H1 (cell line): Measurements from ENCODE around the gene SAXO1. TPM values are rescaled to one million over a fixed set of nuclear protein-coding genes. Genes with fewer than 3 reads are reported as not detected.

Experiments used
- CTCF ChIA-PET: fragments of 300-600 bp; sonication (Branson Sonifier 250); formaldehyde crosslinking; loops from one replicate; lab custom pipeline; 2021; ENCODE audit not compliant: partially characterized antibody; lab: Charles Lee
- POLR2A ChIA-PET: fragments of 300-600 bp; sonication (Branson Sonifier 250); formaldehyde crosslinking; loops from one replicate; lab custom pipeline; 2021; ENCODE audit warnings: inconsistent platforms; ENCODE audit not compliant: partially characterized antibody; lab: Charles Lee
- DNase-seq, 2 experiments: peaks; one replicate each; pipeline versions ENCODE4 v3.0.0 to v3.0.0-alpha.2; 2010 to 2022; ENCODE audit warnings: low spot score in 2 of 2, low read depth in 1 of 2, mixed read lengths in 1 of 2
- FAIRE-seq: peaks from 2 replicates; lab custom pipeline; 2011; peaks lifted over from hg19 to GRCh38; lab: Jason Lieb, UNC
- H2AFZ ChIP-seq: 2 replicates; pipeline ENCODE4 v1.8.1; 2012; ENCODE audit warnings: low read length, inconsistent platforms
- H2AK5ac ChIP-seq: 2 replicates; pipeline ENCODE4 v1.6.1; 2013; ENCODE audit warnings: low read depth, low read length
- H2BK120ac ChIP-seq: replicated peaks from 2 replicates; pipeline ENCODE3; 2013; ENCODE audit warnings: low read depth, low read length, inconsistent platforms
- H2BK12ac ChIP-seq: 2 replicates; pipeline ENCODE4 v1.6.1; 2013; ENCODE audit warnings: low read depth, low read length
- H2BK15ac ChIP-seq: 2 replicates; pipeline ENCODE4 v1.6.1; 2013; ENCODE audit warnings: low read length
- H2BK20ac ChIP-seq: 2 replicates; pipeline ENCODE4 v1.6.1; 2013; ENCODE audit warnings: low read length
- H2BK5ac ChIP-seq: 2 replicates; pipeline ENCODE4 v1.6.1; 2013; ENCODE audit warnings: low read depth, low read length
- H3K14ac ChIP-seq: 2 replicates; pipeline ENCODE4 v1.6.1; 2013; ENCODE audit warnings: inconsistent platforms; ENCODE audit not compliant: insufficient read length
- H3K18ac ChIP-seq: 2 replicates; pipeline ENCODE4 v1.6.1; 2013; ENCODE audit warnings: low read length; ENCODE audit errors: extremely low read depth
- H3K23ac ChIP-seq: 2 replicates; pipeline ENCODE4 v1.6.1; 2013; ENCODE audit warnings: inconsistent platforms; ENCODE audit not compliant: insufficient read length
- H3K23me2 ChIP-seq: 2 replicates; pipeline ENCODE4 v1.6.1; 2013; ENCODE audit warnings: low read depth, low read length
- H3K27ac ChIP-seq: 2 replicates; pipeline ENCODE4 v1.6.1; 2011; ENCODE audit warnings: low read depth, low read length, inconsistent platforms
- H3K27me3 ChIP-seq, 4 experiments: replicated peaks in 1 of 4; 1 replicate in 1 of 4; 2 replicates in 3 of 4; pipeline versions ENCODE4 v1.6.1 to v1.8.1; 2011 to 2013; ENCODE audit warnings: low read length in 3 of 4, mild to moderate bottlenecking in 3 of 4, inconsistent platforms in 2 of 4, mixed read lengths in 2 of 4, moderate library complexity in 1 of 4; ENCODE audit not compliant: control insufficient read depth in 3 of 4, insufficient read depth in 3 of 4; ENCODE audit errors: extremely low read depth in 1 of 4
- H3K36me3 ChIP-seq, 4 experiments: 2 replicates each; pipeline versions ENCODE4 v1.6.1 to v1.8.1; 2011 to 2013; ENCODE audit warnings: mild to moderate bottlenecking in 4 of 4, low read length in 3 of 4, moderate library complexity in 2 of 4, control low read depth in 1 of 4, inconsistent platforms in 1 of 4; ENCODE audit not compliant: insufficient read depth in 4 of 4, control insufficient read depth in 2 of 4
- H3K4ac ChIP-seq: replicated peaks from 2 replicates; pipeline ENCODE3; 2013; ENCODE audit warnings: low read length, low read depth, mixed read lengths, inconsistent platforms; ENCODE audit not compliant: insufficient read length
- H3K4me1 ChIP-seq, 4 experiments: replicated peaks in 1 of 4; 1 replicate in 1 of 4; 2 replicates in 3 of 4; pipeline versions ENCODE4 v1.6.1 to v1.8.1; 2011 to 2013; ENCODE audit warnings: low read length in 3 of 4, inconsistent platforms in 2 of 4, mixed read lengths in 1 of 4; ENCODE audit not compliant: insufficient read depth in 4 of 4, control insufficient read depth in 3 of 4
- H3K4me2 ChIP-seq, 2 experiments: 2 replicates each; pipeline versions ENCODE4 v1.6.1 to v1.8.1; 2011 to 2013; ENCODE audit warnings: low read depth in 2 of 2, low read length in 2 of 2, control low read depth in 1 of 2, inconsistent platforms in 1 of 2, mild to moderate bottlenecking in 1 of 2; ENCODE audit not compliant: insufficient read depth in 1 of 2
- H3K4me3 ChIP-seq, 4 experiments: fragments of 200-600, 300-600 bp in 1 of 4; sonication (generic), shearing (Covaris generic), sonication (Bioruptor Twin) in 1 of 4; 2 replicates each; pipeline versions ENCODE4 v1.5.1 to v1.8.1; 2011 to 2016; ENCODE audit warnings: low read length in 4 of 4, low read depth in 3 of 4, control low read depth in 2 of 4, inconsistent platforms in 2 of 4, mild to moderate bottlenecking in 2 of 4, mixed read lengths in 1 of 4, moderate library complexity in 1 of 4; ENCODE audit not compliant: insufficient read depth in 2 of 4; ENCODE audit errors: extremely low read depth in 1 of 4
- H3K56ac ChIP-seq: replicated peaks from 2 replicates; pipeline ENCODE3; 2013; ENCODE audit warnings: low read depth, mild to moderate bottlenecking, mixed read lengths, low read length, inconsistent platforms; ENCODE audit not compliant: insufficient read length
- H3K79me1 ChIP-seq: 2 replicates; pipeline ENCODE4 v1.6.1; 2013; ENCODE audit warnings: low read depth, low read length, control low read depth
- H3K79me2 ChIP-seq, 2 experiments: 2 replicates each; pipeline versions ENCODE4 v1.6.1 to v1.8.1; 2012 to 2013; ENCODE audit warnings: low read length in 2 of 2, mild to moderate bottlenecking in 2 of 2, inconsistent platforms in 1 of 2; ENCODE audit not compliant: insufficient read depth in 2 of 2, control insufficient read depth in 1 of 2
- H3K9ac ChIP-seq, 4 experiments: replicated peaks in 1 of 4; 1 replicate in 1 of 4; 2 replicates in 3 of 4; pipeline versions ENCODE4 v1.6.1 to v1.8.1; 2011 to 2013; ENCODE audit warnings: low read depth in 3 of 4, low read length in 3 of 4, control low read depth in 2 of 4, mild to moderate bottlenecking in 2 of 4, moderate library complexity in 2 of 4, inconsistent platforms in 1 of 4; ENCODE audit errors: extremely low read depth in 1 of 4
- H3K9me3 ChIP-seq, 2 experiments: 2 replicates each; pipeline versions ENCODE4 v1.6.1 to v1.8.1; 2012 to 2013; ENCODE audit warnings: mild to moderate bottlenecking in 2 of 2, moderate library complexity in 2 of 2, control low read depth in 1 of 2, inconsistent platforms in 1 of 2, low read depth in 1 of 2, low read length in 1 of 2, mixed read lengths in 1 of 2; ENCODE audit not compliant: insufficient read depth in 2 of 2
- H4K20me1 ChIP-seq, 2 experiments: replicated peaks in 1 of 2; 2 replicates each; pipeline versions ENCODE3 to v1.8.1; 2011 to 2013; ENCODE audit warnings: inconsistent platforms in 2 of 2, low read length in 2 of 2, mild to moderate bottlenecking in 1 of 2; ENCODE audit not compliant: insufficient read depth in 2 of 2, control insufficient read depth in 1 of 2
- H4K5ac ChIP-seq: 2 replicates; pipeline ENCODE4 v1.6.1; 2013; ENCODE audit warnings: low read length, low read depth, mixed read lengths, inconsistent platforms; ENCODE audit not compliant: insufficient read length
- H4K8ac ChIP-seq: 2 replicates; pipeline ENCODE4 v1.8.0; 2013; ENCODE audit warnings: mild to moderate bottlenecking, moderate library complexity, low read length, inconsistent platforms; ENCODE audit not compliant: insufficient read depth; ENCODE audit errors: extremely low read depth
- H4K91ac ChIP-seq: replicated peaks from 2 replicates; pipeline ENCODE3; 2013; ENCODE audit warnings: low read length, mixed read lengths, inconsistent platforms; ENCODE audit not compliant: insufficient read length
- SP1 ChIP-seq: IDR thresholded peaks from 2 replicates; pipeline ENCODE4 v1.6.1; 2011; ENCODE audit warnings: low read depth, low read length
- WGBS, 2 experiments: shearing (Covaris generic) in 1 of 2; methylation state at CpG; one replicate each; pipeline versions ENCODE4 v1.1.6 to v1.1.7; 2013 to 2015; ENCODE audit warnings: low lambda C conversion rate in 2 of 2, mixed read lengths in 2 of 2, inconsistent platforms in 1 of 2, low coverage in 1 of 2, missing lambda C conversion rate in 1 of 2; ENCODE audit not compliant: insufficient replicate concordance in 2 of 2, insufficient coverage in 1 of 2, insufficient read length in 1 of 2; ENCODE audit errors: extremely low coverage in 1 of 2, missing lambda C conversion rate in 1 of 2; 5-methylcytosine and 5-hydroxymethylcytosine counted together
- polyA plus RNA-seq, 7 experiments: library from polyadenylated mRNA; depleted of rRNA in 3 of 7; stranded (reverse) in 5 of 7; unstranded in 2 of 7; fragments of >200 nt in 5 of 7; fragments of 200-250 nt in 2 of 7; gene quantifications; 1 replicate in 5 of 7; 2 replicates in 1 of 7; 4 replicates in 1 of 7; pipeline versions ENCODE4 v1.2.1 to v1.2.3, GENCODE V29; 2011 to 2013; ENCODE audit warnings: missing spikeins in 2 of 7, mixed read lengths in 2 of 7
- total RNA-seq: library from RNA; stranded (reverse); fragmentation: NEBNext Ultra II Directional; extraction: Animal tissue kit (Norgen Biotek cat#: 25700); gene quantifications from 2 replicates; pipeline ENCODE4 v1.2.1, GENCODE V29; 2021

SAXO1 gene
- total and polyA plus RNA-seq, 2 of the 8 experiments (the other 6 are each of a cell fraction or from before 2014, with no cell fraction given): 0.11 to 0.20 TPM

GRCh38 chr9:19030899-19031298 is 2.1 kb downstream of the SAXO1 start:
- H2AK5ac ChIP-seq: no peak overlapping the region
- DNase-seq: no peak
- no peak overlapping the region for H4K5ac ChIP-seq
- H3K4me2 ChIP-seq: no peak overlapping the region
- H3K27ac ChIP-seq: no peak overlapping the region
- WGBS, 2 experiments: 79% methylated on average over 1 of the region's 1 CpG; no CpG with 5 or more reads in 1 of the 2 experiments
- H3K79me2 ChIP-seq: no peaks in the 10 kb centered on the region
- no peaks in the 10 kb centered on the region for H3K36me3 ChIP-seq
- no peak overlapping the region for H2BK5ac ChIP-seq
- ChIA-PET POLR2A (no interaction called here), CTCF (no interaction called here)
- no peak overlapping the region for H2AFZ ChIP-seq
- H3K56ac ChIP-seq: no peak overlapping the region
- H3K14ac ChIP-seq: no peak overlapping the region
- H3K27me3 ChIP-seq: no peaks in the 10 kb centered on the region
- H3K9ac ChIP-seq: no peak overlapping the region
- no peak overlapping the region for H3K4ac ChIP-seq
- no peak overlapping the region for H3K18ac ChIP-seq
- H3K23me2 ChIP-seq: no peaks in the 10 kb centered on the region
- H2BK120ac ChIP-seq: no peak overlapping the region
- no peaks in the 10 kb centered on the region for H4K20me1 ChIP-seq
- H3K9me3 ChIP-seq: no peaks in the 10 kb centered on the region
- no peak overlapping the region for H4K8ac ChIP-seq
- no peak overlapping the region for H2BK20ac ChIP-seq
- no peak overlapping the region for H3K4me3 ChIP-seq
- H2BK15ac ChIP-seq: no peak overlapping the region
- no peaks in the 10 kb centered on the region for H3K79me1 ChIP-seq
- no peak overlapping the region for H4K91ac ChIP-seq
- H2BK12ac ChIP-seq: no peak overlapping the region
- FAIRE-seq: no peak
- H3K4me1 ChIP-seq: no peaks in the 10 kb centered on the region
- TF ChIP-seq SP1: no peak
- TF ChIP-seq, all 59 proteins: peak for 0
- H3K23ac ChIP-seq: no peak overlapping the region
